Right lobe of liver (tissue), 4 donors: ENCODE measurements around the gene ZNF827.

Experiments
- CTCF ChIP-seq, 4 donors: fragments of 200-600 bp in 3 of 4; fragments of 450-650 bp in 1 of 4; IDR thresholded peaks; one replicate each; pipeline versions ENCODE4 v1.5.1 to v1.8.0; 2016 to 2022; ENCODE audit warnings: antibody characterized with exemption in 4 of 4, mild to moderate bottlenecking in 2 of 4
- POLR2A ChIP-seq: fragments of 450-650 bp; IDR thresholded peaks from one replicate; pipeline ENCODE4 v1.6.1; 2017; ENCODE audit warnings: antibody characterized with exemption, mild to moderate bottlenecking
- donor health status: DM: no; HTN: no; CAD: no.
- donor health status: DM: no; HTN: no; CAD: no.
- donor health status: DM: no; HTN: yes; CAD: no.

GRCh38 chr4:145881576-145881975 lies 57.0 kb downstream of the ZNF827 start:
- TF ChIP-seq POLR2A (no peak), CTCF (IDR thresholded peaks at IDR 0.05) (no peak)
